Heart left ventricle (tissue), 13 donors: ENCODE measurements around the gene MTM1.

Experiments
- CTCF ChIP-seq, 12 donors: fragments of 200-600 bp; sonication (generic) in 4 of 12; IDR thresholded peaks; one replicate each; pipeline versions ENCODE4 v1.5.0 to v1.8.0; 2018 to 2022; ENCODE audit warnings: antibody characterized with exemption in 12 of 12, mild to moderate bottlenecking in 5 of 12
- POLR2A ChIP-seq, 2 donors: fragments of 450-650 bp; IDR thresholded peaks; one replicate each; pipeline ENCODE4 v1.6.1; 2017; ENCODE audit warnings: antibody characterized with exemption in 2 of 2, mild to moderate bottlenecking in 2 of 2, moderate library complexity in 2 of 2
- donor health status: ischemic (EF 13 %, LVEDD 7.1; RV severe dilation, severe dysfunction).
- donor health status: DM: no; HTN: yes; CAD: no.
- donor health status: DM: no; HTN: no; CAD: no.
- donor health status: ischemic (EF 25% LVEDD 6.9; RV normal size, moderate dysfunction).
- donor health status: ischemic (EF 25% LVEDD 5.7; RV mildly dilated, moderate dysfunction).
- donor health status: ischemic (EF 35%, LVEDD 5.7; RV mildly dilated, moderate dysfunction).
- donor health status: nonischemic (EF 11% LVEDD 7.7; RV severe dilation, severe dysfunction).
- donor health status: DM: yes; HTN: yes; CAD: no.
- donor health status: PGD.
- donor health status: ischemic (EF 29% LVEDD 5.4; RV normal size, mild dysfunction).
- donor health status: nonischemic (EF 23%, LVEDD 6.1; RV moderate dilation, normal function).

- no peak for TF ChIP-seq CTCF (IDR thresholded peaks at IDR 0.05)
- no peak for TF ChIP-seq POLR2A (IDR thresholded peaks at IDR 0.05)
Observed at GRCh38 chrX:150540965-150541364, 27.5 kb upstream of the MTM1 start.
